ENCODE results near the gene HNRNPL.

The HNRNPL gene

DNA sequence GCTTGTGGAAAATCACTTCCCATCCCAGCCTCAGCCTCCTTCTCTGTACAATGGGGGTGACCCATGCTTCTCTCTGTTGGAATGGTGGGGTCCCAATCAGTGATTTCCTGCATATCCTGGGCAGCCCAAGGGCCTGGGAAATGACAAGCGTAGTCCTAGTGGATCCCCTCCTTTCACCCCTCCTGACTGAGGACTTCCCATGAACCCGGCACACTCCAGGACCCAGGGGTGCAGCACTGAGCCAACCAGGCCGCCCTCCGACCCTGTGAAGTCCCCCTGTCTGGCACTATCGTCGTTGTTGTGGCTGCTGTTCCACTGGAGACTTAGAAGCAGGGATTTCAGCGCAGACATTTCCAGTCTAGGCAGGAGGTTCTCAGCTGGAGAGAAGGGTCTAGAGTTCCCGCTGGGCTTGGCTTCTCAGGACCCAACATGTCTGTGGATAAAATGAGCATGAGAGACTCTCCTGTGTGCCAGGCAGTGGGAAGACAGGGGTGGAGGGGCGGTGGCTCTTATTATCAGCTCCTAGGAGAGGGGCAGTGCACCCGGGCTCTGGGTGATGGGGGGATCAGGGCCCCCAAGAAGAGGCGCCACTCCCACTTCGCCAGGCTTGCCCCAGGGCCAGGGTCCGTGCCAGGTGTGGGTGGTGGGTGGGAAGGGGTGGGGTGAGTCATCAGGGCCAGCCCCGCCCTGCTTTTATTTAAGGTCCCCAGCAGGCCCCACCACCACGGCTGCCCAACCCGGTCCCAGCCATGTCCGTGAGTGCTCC lies 61.1 kb downstream of the HNRNPL start, which contains the start of gene LGALS7B:
TSS of gene LGALS7B (plus strand) at position 723 of the 766 bp plus-strand sequence. CDS start at position 750, 27 bp downstream.
- Histone ChIP-seq H3K9me3 (ENCODE audit: insufficient read depth, low read depth, low read length) (no peaks in the 10 kb centered on the region), H3K4me3 (ENCODE audit: low read length, poor library complexity, severe bottlenecking) (no peak within 1 kb of the TSS), H3K9me2 (replicated peaks; ENCODE audit: low read depth, low read length) (no peaks in the 10 kb centered on the region), H3K4me1 (ENCODE audit: insufficient read depth, low read length, poor library complexity, severe bottlenecking) (no peaks in the 10 kb centered on the region), H3K9ac (ENCODE audit: low read depth, low read length, poor library complexity, severe bottlenecking) (no peak within 1 kb of the TSS), H3K27me3 (ENCODE audit: insufficient read depth, low read length, poor library complexity, severe bottlenecking) (no peaks in the 10 kb centered on the region), H3K4me2 (ENCODE audit: low read depth, low read length, poor library complexity, severe bottlenecking) (no peak within 1 kb of the TSS), H3K36me3 (ENCODE audit: insufficient read depth, low read length) (no peaks in the 10 kb centered on the region), H4K20me1 (ENCODE audit: insufficient read depth, low read length, poor library complexity, severe bottlenecking) (no peaks in the 10 kb centered on the region), H2AFZ (ENCODE audit: low read length) (no peak within 1 kb of the TSS), H3F3A (ENCODE audit: low read depth) (no peaks in the 10 kb centered on the region), H3K79me2 (ENCODE audit: insufficient read depth, low read length) (no peaks in the 10 kb centered on the region)
- no peak for TF ChIP-seq EZH2phosphoT487 (IDR thresholded peaks at IDR 0.05; ENCODE audit: borderline replicate concordance)
- TF ChIP-seq, protein P1, sequence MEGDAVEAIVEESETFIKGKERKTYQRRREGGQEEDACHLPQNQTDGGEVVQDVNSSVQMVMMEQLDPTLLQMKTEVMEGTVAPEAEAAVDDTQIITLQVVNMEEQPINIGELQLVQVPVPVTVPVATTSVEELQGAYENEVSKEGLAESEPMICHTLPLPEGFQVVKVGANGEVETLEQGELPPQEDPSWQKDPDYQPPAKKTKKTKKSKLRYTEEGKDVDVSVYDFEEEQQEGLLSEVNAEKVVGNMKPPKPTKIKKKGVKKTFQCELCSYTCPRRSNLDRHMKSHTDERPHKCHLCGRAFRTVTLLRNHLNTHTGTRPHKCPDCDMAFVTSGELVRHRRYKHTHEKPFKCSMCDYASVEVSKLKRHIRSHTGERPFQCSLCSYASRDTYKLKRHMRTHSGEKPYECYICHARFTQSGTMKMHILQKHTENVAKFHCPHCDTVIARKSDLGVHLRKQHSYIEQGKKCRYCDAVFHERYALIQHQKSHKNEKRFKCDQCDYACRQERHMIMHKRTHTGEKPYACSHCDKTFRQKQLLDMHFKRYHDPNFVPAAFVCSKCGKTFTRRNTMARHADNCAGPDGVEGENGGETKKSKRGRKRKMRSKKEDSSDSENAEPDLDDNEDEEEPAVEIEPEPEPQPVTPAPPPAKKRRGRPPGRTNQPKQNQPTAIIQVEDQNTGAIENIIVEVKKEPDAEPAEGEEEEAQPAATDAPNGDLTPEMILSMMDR (conservative IDR thresholded peaks at IDR 0.05; ENCODE audit: low read length): no peak

GRCh38 chr19:38786572-38787265 lies 63.1 kb downstream of the HNRNPL start:
- TF ChIP-seq, protein P1 (conservative IDR thresholded peaks at IDR 0.05; ENCODE audit: low read length): no peak
- no peak for TF ChIP-seq EZH2phosphoT487 (IDR thresholded peaks at IDR 0.05; ENCODE audit: borderline replicate concordance)
- H2AFZ ChIP-seq (ENCODE audit: low read length): no peak overlapping the region
- no peaks in the 10 kb centered on the region for H4K20me1 ChIP-seq (ENCODE audit: insufficient read depth, low read length, poor library complexity, severe bottlenecking)
- no peaks in the 10 kb centered on the region for H3K4me1 ChIP-seq (ENCODE audit: insufficient read depth, low read length, poor library complexity, severe bottlenecking)
- H3K4me2 ChIP-seq (ENCODE audit: low read depth, low read length, poor library complexity, severe bottlenecking): no peak overlapping the region
- no peaks in the 10 kb centered on the region for H3K36me3 ChIP-seq (ENCODE audit: insufficient read depth, low read length)
- no peaks in the 10 kb centered on the region for H3K27me3 ChIP-seq (ENCODE audit: insufficient read depth, low read length, poor library complexity, severe bottlenecking)
- no peak overlapping the region for H3K4me3 ChIP-seq (ENCODE audit: low read length, poor library complexity, severe bottlenecking)
- no peaks in the 10 kb centered on the region for H3K9me3 ChIP-seq (ENCODE audit: insufficient read depth, low read depth, low read length)
- no peaks in the 10 kb centered on the region for H3K79me2 ChIP-seq (ENCODE audit: insufficient read depth, low read length)
- H3F3A ChIP-seq (ENCODE audit: low read depth): no peaks in the 10 kb centered on the region
- H3K9ac ChIP-seq (ENCODE audit: low read depth, low read length, poor library complexity, severe bottlenecking): no peak overlapping the region
- H3K9me2 ChIP-seq (replicated peaks; ENCODE audit: low read depth, low read length): no peaks in the 10 kb centered on the region

Measured in Loucy (cell line).